Neuron (in vitro differentiated cells): ENCODE results near the gene LRP6.

Source experiments
- H2AFZ ChIP-seq: one replicate; pipeline ENCODE4 v1.6.1; 2013; ENCODE audit warnings: low read depth, mild to moderate bottlenecking, inconsistent platforms, low read length, moderate library complexity
- H3K27me3 ChIP-seq: one replicate; pipeline ENCODE4 v1.6.1; 2013; ENCODE audit warnings: low read length; ENCODE audit not compliant: insufficient read depth
- H3K36me3 ChIP-seq: one replicate; pipeline ENCODE4 v1.6.1; 2013; ENCODE audit warnings: low read length; ENCODE audit not compliant: insufficient read depth
- H3K4me1 ChIP-seq: one replicate; pipeline ENCODE4 v1.6.1; 2013; ENCODE audit warnings: low read length; ENCODE audit not compliant: insufficient read depth
- H3K4me3 ChIP-seq: 2 replicates; pipeline ENCODE4 v1.5.1; 2013; ENCODE audit warnings: mild to moderate bottlenecking, low read length, moderate library complexity
- H3K9me3 ChIP-seq: one replicate; pipeline ENCODE4 v1.6.1; 2013; ENCODE audit warnings: low read length

The LRP6 gene

GRCh38 chr12:12201274-12201758 is 65.5 kb downstream of the LRP6 start:
- Histone ChIP-seq H3K4me1 (no peaks in the 10 kb centered on the region), H3K4me3 (no peak overlapping the region), H2AFZ (no peak overlapping the region), H3K27me3 (no peaks in the 10 kb centered on the region), H3K9me3 (peaks cover 18% of the 10 kb centered on the region), H3K36me3 (peaks cover 50% of the 10 kb centered on the region)

- H3K27me3 ChIP-seq, result no peaks in the 10 kb centered on the region
- no peak overlapping the region for H2AFZ ChIP-seq
- H3K36me3 ChIP-seq, result peaks cover 56% of the 10 kb centered on the region
- H3K4me3 ChIP-seq, result no peak overlapping the region
- peaks cover 18% of the 10 kb centered on the region for H3K9me3 ChIP-seq
- H3K4me1 ChIP-seq, result no peaks in the 10 kb centered on the region
Observed at GRCh38 chr12:12200363-12200762, 66.5 kb downstream of the LRP6 start.

- Histone ChIP-seq H2AFZ (no peak overlapping the region), H3K36me3 (peaks cover 62% of the 10 kb centered on the region), H3K27me3 (no peaks in the 10 kb centered on the region), H3K9me3 (peaks cover 18% of the 10 kb centered on the region), H3K4me3 (no peak overlapping the region), H3K4me1 (no peaks in the 10 kb centered on the region)
Observed at GRCh38 chr12:12198124-12198523, 68.7 kb downstream of the LRP6 start.

- H3K36me3 ChIP-seq, result peaks cover 55% of the 10 kb centered on the region
- no peak overlapping the region for H3K4me3 ChIP-seq
- H3K27me3 ChIP-seq, result no peaks in the 10 kb centered on the region
- H3K4me1 ChIP-seq, result no peaks in the 10 kb centered on the region
- no peak overlapping the region for H2AFZ ChIP-seq
- H3K9me3 ChIP-seq, result peaks cover 18% of the 10 kb centered on the region
Observed at GRCh38 chr12:12197128-12197527, 69.7 kb downstream of the LRP6 start.

- Histone ChIP-seq H3K27me3 (no peaks in the 10 kb centered on the region), H3K36me3 (peaks cover 47% of the 10 kb centered on the region), H3K4me3 (no peak overlapping the region), H3K9me3 (peaks cover 16% of the 10 kb centered on the region), H2AFZ (no peak overlapping the region), H3K4me1 (peaks cover 2% of the 10 kb centered on the region)
Observed at GRCh38 chr12:12195516-12195915, 71.3 kb downstream of the LRP6 start.

GRCh38 chr12:12195081-12195480 is 71.8 kb downstream of the LRP6 start:
- H3K27me3 ChIP-seq, result no peaks in the 10 kb centered on the region
- H3K9me3 ChIP-seq, result peaks cover 13% of the 10 kb centered on the region
- peaks cover 2% of the 10 kb centered on the region for H3K4me1 ChIP-seq
- H3K4me3 ChIP-seq, result no peak overlapping the region
- H2AFZ ChIP-seq, result no peak overlapping the region
- H3K36me3 ChIP-seq, result peaks cover 43% of the 10 kb centered on the region

- no peaks in the 10 kb centered on the region for H3K27me3 ChIP-seq
- peaks cover 35% of the 10 kb centered on the region for H3K36me3 ChIP-seq
- no peak overlapping the region for H3K4me3 ChIP-seq
- peaks cover 10% of the 10 kb centered on the region for H3K9me3 ChIP-seq
- peaks cover 2% of the 10 kb centered on the region for H3K4me1 ChIP-seq
- H2AFZ ChIP-seq, result no peak overlapping the region
Observed at GRCh38 chr12:12194206-12194605, 72.6 kb downstream of the LRP6 start.

GRCh38 chr12:12191008-12191407 is 75.8 kb downstream of the LRP6 start:
- Histone ChIP-seq H3K36me3 (peaks cover 21% of the 10 kb centered on the region), H3K27me3 (no peaks in the 10 kb centered on the region), H3K4me1 (peaks cover 2% of the 10 kb centered on the region), H2AFZ (no peak overlapping the region), H3K4me3 (no peak overlapping the region), H3K9me3 (no peaks in the 10 kb centered on the region)

- Histone ChIP-seq H3K36me3 (peaks cover 18% of the 10 kb centered on the region), H2AFZ (no peak overlapping the region), H3K9me3 (no peaks in the 10 kb centered on the region), H3K4me3 (no peak overlapping the region), H3K27me3 (no peaks in the 10 kb centered on the region), H3K4me1 (peaks cover 2% of the 10 kb centered on the region)
Observed at GRCh38 chr12:12190087-12190809, 76.6 kb downstream of the LRP6 start.

GRCh38 chr12:12185414-12185813 is 81.4 kb downstream of the LRP6 start:
- H3K36me3 ChIP-seq, result peaks cover 25% of the 10 kb centered on the region
- no peak overlapping the region for H3K4me3 ChIP-seq
- H3K4me1 ChIP-seq, result peaks cover 7% of the 10 kb centered on the region
- no peak overlapping the region for H2AFZ ChIP-seq
- H3K9me3 ChIP-seq, result peaks cover 4% of the 10 kb centered on the region
- H3K27me3 ChIP-seq, result no peaks in the 10 kb centered on the region

GRCh38 chr12:12182703-12183365 is 84.0 kb downstream of the LRP6 start:
- no peak overlapping the region for H3K4me3 ChIP-seq
- H3K9me3 ChIP-seq, result peaks cover 4% of the 10 kb centered on the region
- peaks cover 7% of the 10 kb centered on the region for H3K4me1 ChIP-seq
- H3K36me3 ChIP-seq, result peaks cover 45% of the 10 kb centered on the region
- no peak overlapping the region for H2AFZ ChIP-seq
- H3K27me3 ChIP-seq, result no peaks in the 10 kb centered on the region

- Histone ChIP-seq H3K4me1 (peaks cover 7% of the 10 kb centered on the region), H3K9me3 (peaks cover 4% of the 10 kb centered on the region), H3K4me3 (no peak overlapping the region), H3K36me3 (peaks cover 51% of the 10 kb centered on the region), H3K27me3 (no peaks in the 10 kb centered on the region), H2AFZ (no peak overlapping the region)
Observed at GRCh38 chr12:12181511-12181910, 85.3 kb downstream of the LRP6 start.

GRCh38 chr12:12180575-12180974 is 86.3 kb downstream of the LRP6 start:
- no peak overlapping the region for H3K4me3 ChIP-seq
- H3K36me3 ChIP-seq, result peaks cover 51% of the 10 kb centered on the region

More at GRCh38 chr12:12180575-12180974, 86.3 kb downstream of the LRP6 start:
- Histone ChIP-seq H3K27me3 (no peaks in the 10 kb centered on the region), H3K4me1 (peaks cover 7% of the 10 kb centered on the region), H2AFZ (no peak overlapping the region), H3K9me3 (peaks cover 4% of the 10 kb centered on the region)
